CD4-positive, CD25-positive, alpha-beta regulatory T cell (primary cell): ENCODE measurements around the gene CPLANE2. TPM values are rescaled to one million over a fixed set of nuclear protein-coding genes. Genes with fewer than 3 reads are reported as not detected.

Source experiments
- ATAC-seq, 2 donors: fragments of 150-1000 bp; cut with Tn5 transposase; one replicate each; pipeline ENCODE4 v1.10.0; 2021; ENCODE audit warnings: low read depth in 2 of 2, moderate number of reproducible peaks in 2 of 2, moderate library complexity in 1 of 2
- DNase-seq, 3 donors: peaks; one replicate each; pipeline versions ENCODE4 v3.0.0 to v3.0.0-alpha.2; 2012 to 2022; ENCODE audit warnings: mixed read lengths in 1 of 3
- H3K27ac ChIP-seq: one replicate; pipeline ENCODE4 v1.7.0; 2013; ENCODE audit warnings: mild to moderate bottlenecking, low read length; ENCODE audit not compliant: insufficient read depth, poor library complexity, severe bottlenecking
- H3K27me3 ChIP-seq: one replicate; pipeline ENCODE4 v1.7.0; 2013; ENCODE audit warnings: low read length; ENCODE audit not compliant: control insufficient read depth, insufficient read depth
- H3K36me3 ChIP-seq: one replicate; pipeline ENCODE4 v1.7.0; 2013; ENCODE audit warnings: mild to moderate bottlenecking, low read length, moderate library complexity; ENCODE audit not compliant: control insufficient read depth, insufficient read depth
- H3K4me1 ChIP-seq: 2 replicates; pipeline ENCODE4 v1.7.0; 2013; ENCODE audit warnings: mild to moderate bottlenecking, low read length; ENCODE audit not compliant: insufficient read depth, control insufficient read depth, poor library complexity, severe bottlenecking
- H3K4me3 ChIP-seq: one replicate; pipeline ENCODE4 v1.7.0; 2013; ENCODE audit warnings: low read depth, mild to moderate bottlenecking, low read length, moderate library complexity
- H3K9me3 ChIP-seq, 2 experiments: 1 replicate in 1 of 2; 2 replicates in 1 of 2; pipeline ENCODE4 v1.7.0; 2013; ENCODE audit warnings: low read length in 2 of 2, mild to moderate bottlenecking in 1 of 2, moderate library complexity in 1 of 2; ENCODE audit not compliant: control insufficient read depth in 2 of 2
- H3K27ac Mint-ChIP-seq, 3 donors: one replicate each; pipeline ENCODE4 v1.8.0; 2020 to 2022; ENCODE audit warnings: mild to moderate bottlenecking in 3 of 3, mixed read lengths in 3 of 3, moderate library complexity in 2 of 3
- H3K27me3 Mint-ChIP-seq: one replicate; pipeline ENCODE4 v1.8.0; 2022; ENCODE audit warnings: mild to moderate bottlenecking, mixed read lengths
- H3K36me3 Mint-ChIP-seq: one replicate; pipeline ENCODE4 v1.8.0; 2020; ENCODE audit warnings: mixed read lengths
- H3K4me1 Mint-ChIP-seq, 4 donors: one replicate each; pipeline ENCODE4 v1.8.0; 2020 to 2022; ENCODE audit warnings: mixed read lengths in 4 of 4, mild to moderate bottlenecking in 1 of 4
- H3K4me3 Mint-ChIP-seq, 4 donors: one replicate each; pipeline ENCODE4 v1.8.0; 2020 to 2022; ENCODE audit warnings: mild to moderate bottlenecking in 4 of 4, mixed read lengths in 4 of 4, moderate library complexity in 3 of 4
- H3K9me3 Mint-ChIP-seq, 7 donors: one replicate each; pipeline ENCODE4 v1.8.0; 2020 to 2022; ENCODE audit warnings: mixed read lengths in 7 of 7, mild to moderate bottlenecking in 3 of 7, moderate library complexity in 2 of 7
- polyA plus RNA-seq, 4 donors: library from polyadenylated mRNA; unstranded; fragments of 300-500 nt; fragmentation: Illumina TruSeq; gene quantifications; one replicate each; pipeline ENCODE4 v1.2.3, GENCODE V29; 2021
- total RNA-seq: library from RNA; stranded (reverse); gene quantifications from one replicate; pipeline ENCODE4 v1.2.3, GENCODE V29; 2022

CPLANE2 gene
- total and polyA plus RNA-seq, 5 donors from 2014 or later: 1.2 to 7.5 (median 1.5) TPM

DNA sequence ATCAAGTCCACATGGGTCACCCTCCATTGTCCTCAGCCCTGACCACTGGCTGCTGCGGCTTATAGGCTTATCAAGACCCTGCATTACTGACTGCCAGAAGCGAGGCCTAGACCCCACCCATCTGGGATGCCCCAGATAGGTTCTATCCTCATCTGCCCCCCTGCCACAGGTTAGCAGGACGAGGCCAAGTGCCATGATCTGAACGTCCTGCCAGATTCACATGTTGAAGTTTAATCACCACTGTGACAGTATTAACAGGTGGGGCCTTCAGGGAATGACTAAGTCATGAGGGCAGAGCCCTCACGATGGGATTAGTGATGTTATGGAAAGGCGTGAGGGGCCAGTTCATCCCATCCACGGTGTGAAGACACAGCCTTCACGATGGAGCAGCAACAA, 6.2 kb upstream of the CPLANE2 start:
- no peak overlapping the region for H3K4me3 ChIP-seq
- H3K4me1 ChIP-seq: peaks cover 5% of the 10 kb centered on the region
- Mint-ChIP-seq H3K27ac (peak overlapping the region in 1 of 3 donors; percentile 75), H3K9me3 (no peaks in the 10 kb centered on the region), H3K4me3 (peak overlapping the region in 1 of 4 donors; percentile 19), H3K36me3 (peaks cover 5% of the 10 kb centered on the region), H3K27me3 (no peaks in the 10 kb centered on the region), H3K4me1 (peaks cover 0 to 10% (median 5%) of the 10 kb centered on the region in 4 donors)
- H3K27ac ChIP-seq: no peak overlapping the region
- no peaks in the 10 kb centered on the region for H3K9me3 ChIP-seq
- DNase-seq (no peak), ATAC-seq (no peak)
- no peaks in the 10 kb centered on the region for H3K27me3 ChIP-seq
- peaks cover 9% of the 10 kb centered on the region for H3K36me3 ChIP-seq

DNA sequence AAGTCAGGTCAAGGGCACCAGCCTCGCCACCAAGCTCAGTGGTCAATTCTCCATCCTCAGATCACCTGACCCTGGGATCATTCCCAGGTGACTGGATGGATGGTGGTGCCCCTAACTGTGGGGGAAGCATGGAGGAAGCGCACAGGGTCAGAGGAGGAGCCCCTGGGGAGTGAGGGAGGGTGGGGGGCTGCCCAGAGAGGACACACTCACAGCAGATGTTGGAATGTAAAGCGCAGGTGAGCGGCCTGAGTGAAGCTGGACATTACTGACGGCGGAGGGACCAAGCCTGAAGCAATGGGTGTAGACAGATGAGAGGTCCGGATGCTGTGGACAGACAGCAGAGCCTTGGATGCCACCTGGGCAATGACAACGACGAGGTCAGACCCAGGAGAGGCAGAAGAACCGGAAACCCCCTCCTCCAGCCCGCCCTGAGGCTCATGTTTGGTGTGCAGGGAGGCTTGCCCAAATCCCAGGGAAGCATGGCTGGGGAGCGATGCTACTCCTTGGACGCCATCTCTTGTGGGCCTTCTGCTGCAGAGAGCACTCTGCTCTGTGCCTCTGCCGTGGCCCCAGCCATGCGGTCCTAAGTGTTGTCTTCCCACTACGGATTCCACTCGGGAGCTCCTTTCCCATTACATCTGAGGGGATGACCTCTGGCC, 5.7 kb upstream of the CPLANE2 start:
- Histone ChIP-seq H3K27me3 (no peaks in the 10 kb centered on the region), H3K9me3 (no peaks in the 10 kb centered on the region), H3K4me3 (no peak overlapping the region), H3K4me1 (peaks cover 7% of the 10 kb centered on the region), H3K27ac (no peak overlapping the region), H3K36me3 (peaks cover 4% of the 10 kb centered on the region)
- H3K4me3 Mint-ChIP-seq: peak overlapping the region in 1 of 4 donors; percentile 19
- ATAC-seq (no peak), DNase-seq (no peak)
- H3K36me3 Mint-ChIP-seq: peaks cover 5% of the 10 kb centered on the region
- no peaks in the 10 kb centered on the region for H3K9me3 Mint-ChIP-seq
- peaks cover 0 to 14% (median 6%) of the 10 kb centered on the region in 4 donors for H3K4me1 Mint-ChIP-seq
- no peaks in the 10 kb centered on the region for H3K27me3 Mint-ChIP-seq
- no peak overlapping the region for H3K27ac Mint-ChIP-seq

DNA sequence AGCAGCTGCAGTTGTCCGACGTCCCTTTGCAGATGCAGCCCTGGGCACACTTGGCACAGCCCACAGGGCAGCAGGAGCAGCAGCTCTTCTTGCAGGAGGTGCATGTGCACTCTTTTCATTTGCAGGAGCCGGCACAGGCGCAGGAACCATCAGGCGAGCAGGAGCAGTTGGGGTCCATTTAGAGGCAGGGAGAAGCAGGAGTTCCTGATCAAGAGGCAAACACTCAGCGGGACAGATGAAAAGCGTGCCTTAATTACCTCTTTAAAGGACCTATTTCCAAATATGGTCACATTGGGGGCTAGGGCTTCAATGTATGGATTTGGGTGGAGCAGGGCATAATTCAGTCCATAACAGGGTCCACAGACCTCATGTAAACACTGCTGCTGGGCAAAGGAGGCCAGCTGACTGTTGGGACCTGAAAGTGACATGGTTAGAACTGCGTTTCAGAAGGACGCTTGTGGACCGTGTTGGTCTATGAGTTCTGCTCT, 4.3 kb upstream of the CPLANE2 start:
- Histone ChIP-seq H3K27me3 (no peaks in the 10 kb centered on the region), H3K4me3 (no peak overlapping the region), H3K4me1 (peaks cover 19% of the 10 kb centered on the region), H3K27ac (no peak overlapping the region), H3K9me3 (no peaks in the 10 kb centered on the region), H3K36me3 (peaks cover 1% of the 10 kb centered on the region)
- DNase-seq (no peak), ATAC-seq (no peak)
- Mint-ChIP-seq H3K4me3 (peak overlapping the region in 2 of 4 donors; percentile 16 to 21), H3K36me3 (no peaks in the 10 kb centered on the region), H3K4me1 (peaks cover 1 to 24% (median 12%) of the 10 kb centered on the region in 4 donors), H3K27ac (peak overlapping the region in 1 of 3 donors; percentile 74), H3K9me3 (no peaks in the 10 kb centered on the region), H3K27me3 (peaks cover 2% of the 10 kb centered on the region)

- DNase-seq (no peak), ATAC-seq (no peak)
- peaks cover 6 to 33% (median 21%) of the 10 kb centered on the region in 4 donors for H3K4me1 Mint-ChIP-seq
- H3K9me3 Mint-ChIP-seq: no peaks in the 10 kb centered on the region
- peak overlapping the region in 1 of 3 donors; percentile 21 for H3K27ac Mint-ChIP-seq
- Histone ChIP-seq H3K27ac (no peak overlapping the region), H3K36me3 (no peaks in the 10 kb centered on the region), H3K4me3 (no peak overlapping the region), H3K4me1 (peaks cover 23% of the 10 kb centered on the region), H3K9me3 (no peaks in the 10 kb centered on the region), H3K27me3 (no peaks in the 10 kb centered on the region)
- H3K4me3 Mint-ChIP-seq: peak overlapping the region in 1 of 4 donors; percentile 69
- H3K36me3 Mint-ChIP-seq: no peaks in the 10 kb centered on the region
- peaks cover 4% of the 10 kb centered on the region for H3K27me3 Mint-ChIP-seq
These were observed 3.0 kb upstream of the CPLANE2 start for GRCh38 chr1:16239972-16240491.

DNA sequence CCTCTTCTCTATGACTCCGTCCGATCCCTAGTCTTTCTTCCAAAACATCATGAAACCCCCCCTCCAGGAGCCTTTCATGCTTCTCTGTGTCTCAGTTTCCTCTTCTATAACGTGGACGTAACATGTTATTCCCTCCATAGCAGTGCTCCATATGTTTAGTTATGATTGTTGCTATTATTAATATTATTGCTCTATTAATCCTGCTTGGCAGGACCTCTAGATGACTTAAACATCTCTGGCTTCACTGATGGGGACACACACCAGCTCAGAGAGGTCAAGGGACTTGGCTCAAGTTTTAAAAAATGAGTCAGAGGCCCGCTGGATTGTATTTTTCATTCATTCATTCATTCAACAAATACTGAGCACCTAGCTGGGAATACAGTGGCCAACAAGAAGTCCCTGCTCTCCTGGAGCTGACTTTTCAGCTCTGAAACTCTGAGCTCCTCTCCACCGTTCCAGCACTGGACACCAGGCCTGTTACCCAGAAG, 404 bp upstream of the CPLANE2 start:
- peaks cover 6 to 26% (median 19%) of the 10 kb centered on the region in 4 donors for H3K4me1 Mint-ChIP-seq
- H3K9me3 Mint-ChIP-seq: no peaks in the 10 kb centered on the region
- Histone ChIP-seq H3K9me3 (no peaks in the 10 kb centered on the region), H3K36me3 (no peaks in the 10 kb centered on the region), H3K27ac (peak overlapping the region; percentile 81), H3K4me3 (peak overlapping the region; percentile 86), H3K4me1 (peaks cover 18% of the 10 kb centered on the region), H3K27me3 (no peaks in the 10 kb centered on the region)
- peak overlapping the region; percentile 93 to 98 (median 96) for H3K27ac Mint-ChIP-seq
- H3K36me3 Mint-ChIP-seq: peaks cover 5% of the 10 kb centered on the region
- H3K27me3 Mint-ChIP-seq: peaks cover 4% of the 10 kb centered on the region
- peak overlapping the region; percentile 92 to 94 (median 92) for H3K4me3 Mint-ChIP-seq
- no peak for ATAC-seq
- no peak for DNase-seq

- peak overlapping the region; percentile 92 to 94 (median 92) for H3K4me3 Mint-ChIP-seq
- peak overlapping the region; percentile 81 for H3K27ac ChIP-seq
These were observed 956 bp downstream of the CPLANE2 start for GRCh38 chr1:16235944-16236510.

DNA sequence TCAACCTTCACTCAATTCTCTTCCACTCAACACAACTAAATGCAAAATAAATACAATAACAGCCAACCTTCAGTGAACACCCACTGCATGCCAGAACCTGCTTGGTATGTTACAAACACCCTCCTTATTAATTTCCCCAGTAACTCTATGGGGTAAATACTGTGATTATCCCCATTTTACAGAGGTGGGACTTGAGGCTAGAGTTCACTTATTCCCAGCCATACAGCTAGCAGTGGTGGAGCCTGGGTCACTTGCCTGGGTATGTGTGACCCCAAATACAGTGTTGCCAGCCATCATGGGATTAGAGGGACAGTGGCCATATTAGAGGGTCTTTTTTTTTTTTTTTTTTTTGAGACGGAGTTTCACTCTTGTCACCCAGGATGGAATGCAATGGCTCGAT, 1.6 kb downstream of the CPLANE2 start:
- no peak overlapping the region for H3K4me3 ChIP-seq
- no peak overlapping the region for H3K27ac ChIP-seq
- Mint-ChIP-seq H3K9me3 (no peaks in the 10 kb centered on the region), H3K4me3 (peak overlapping the region; percentile 47 to 64 (median 53)), H3K4me1 (peaks cover 6 to 26% (median 19%) of the 10 kb centered on the region in 4 donors), H3K27ac (peak overlapping the region in 1 of 3 donors; percentile 33), H3K27me3 (peaks cover 4% of the 10 kb centered on the region), H3K36me3 (peaks cover 5% of the 10 kb centered on the region)
- peaks cover 18% of the 10 kb centered on the region for H3K4me1 ChIP-seq
- H3K27me3 ChIP-seq: no peaks in the 10 kb centered on the region
- DNase-seq (no peak), ATAC-seq (no peak)
- no peaks in the 10 kb centered on the region for H3K9me3 ChIP-seq
- H3K36me3 ChIP-seq: peaks cover 3% of the 10 kb centered on the region

More at GRCh38 chr1:16235944-16236510, 956 bp downstream of the CPLANE2 start:
- Mint-ChIP-seq H3K9me3 (no peaks in the 10 kb centered on the region), H3K36me3 (peaks cover 5% of the 10 kb centered on the region), H3K27ac (peak overlapping the region; percentile 76 to 95 (median 93)), H3K4me1 (peaks cover 6 to 26% (median 19%) of the 10 kb centered on the region in 4 donors), H3K27me3 (peaks cover 4% of the 10 kb centered on the region)
- Histone ChIP-seq H3K27me3 (no peaks in the 10 kb centered on the region), H3K4me1 (peaks cover 18% of the 10 kb centered on the region), H3K9me3 (no peaks in the 10 kb centered on the region), H3K36me3 (peaks cover 3% of the 10 kb centered on the region), H3K4me3 (peak overlapping the region; percentile 79)
- ATAC-seq (peak; percentile 78 to 80), DNase-seq (peak; percentile 27 to 84 (median 57))
